RPMI8226 (cell line): ENCODE results near the gene TPRX1.
"Not testable (repeated sequence)": the region's sequence is repeated elsewhere in the genome, so short reads cannot be mapped to it uniquely, and the experiment has no call there.

ENCODE experiments used
- DNase-seq: peaks from one replicate; pipeline ENCODE4 v3.0.0-alpha.2; 2015

The TPRX1 gene, protein sequence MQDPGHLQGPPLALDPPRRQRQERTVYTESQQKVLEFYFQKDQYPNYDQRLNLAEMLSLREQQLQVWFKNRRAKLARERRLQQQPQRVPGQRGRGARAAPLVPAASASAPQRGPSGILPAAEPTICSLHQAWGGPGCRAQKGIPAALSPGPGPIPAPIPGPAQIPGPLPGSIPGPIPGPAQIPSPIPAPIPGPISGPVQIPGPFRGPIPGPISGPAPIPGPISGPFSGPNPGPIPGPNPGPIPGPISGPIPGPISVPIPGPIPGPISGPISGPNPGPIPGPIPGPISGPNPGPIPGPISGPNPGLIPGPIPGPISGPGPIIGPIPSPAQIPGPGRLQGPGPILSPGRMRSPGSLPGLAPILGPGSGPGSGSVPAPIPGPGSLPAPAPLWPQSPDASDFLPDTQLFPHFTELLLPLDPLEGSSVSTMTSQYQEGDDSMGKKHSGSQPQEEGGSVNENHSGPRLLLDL

DNA sequence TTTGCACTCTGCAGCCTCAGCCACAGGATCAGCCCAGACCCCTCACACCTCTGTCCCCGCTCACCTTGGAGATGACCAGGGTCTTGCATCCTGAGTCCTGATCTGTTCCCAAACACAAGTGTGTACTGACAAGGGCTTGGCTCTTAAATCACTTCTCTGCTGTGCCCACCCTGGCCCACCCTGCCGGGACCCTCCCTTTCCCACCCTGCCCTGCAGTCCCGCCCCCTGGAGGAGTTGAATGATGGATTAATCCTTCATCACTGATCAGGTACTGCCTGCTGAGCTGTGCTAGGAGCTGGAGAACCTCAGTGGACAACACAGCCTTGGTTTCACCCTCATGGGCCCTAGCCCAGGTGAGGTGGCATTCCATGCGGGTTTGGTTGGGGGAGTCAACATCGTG lies at the start of gene TPRX1:
TPRX1 (minus strand) TSS at position 101 of the 400 bp plus-strand sequence; CDS start at position 89, 12 bp downstream.
- not testable (repeated sequence) for DNase-seq

DNA sequence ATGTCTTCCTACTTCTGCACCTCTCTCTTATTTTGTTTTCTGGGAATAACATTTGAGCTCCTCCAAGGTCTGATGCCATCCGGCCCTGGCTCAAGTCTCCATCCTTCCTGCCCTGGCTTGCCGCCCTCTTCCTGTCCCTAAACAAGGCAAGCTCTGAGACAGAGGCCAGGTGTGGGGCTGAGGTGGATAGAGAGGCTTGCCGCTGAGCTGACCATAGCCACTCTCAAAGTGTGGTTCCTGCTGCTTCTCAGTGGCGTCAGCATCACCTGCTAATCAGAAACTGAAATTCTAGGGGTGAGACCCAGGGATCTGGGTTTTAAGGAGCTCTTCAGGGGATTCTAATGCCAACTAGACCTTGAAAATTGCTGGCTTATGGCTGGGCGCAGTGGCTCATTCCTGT lies 48.7 kb upstream of the TPRX1 start:
- DNase-seq: peak; percentile 29

DNA sequence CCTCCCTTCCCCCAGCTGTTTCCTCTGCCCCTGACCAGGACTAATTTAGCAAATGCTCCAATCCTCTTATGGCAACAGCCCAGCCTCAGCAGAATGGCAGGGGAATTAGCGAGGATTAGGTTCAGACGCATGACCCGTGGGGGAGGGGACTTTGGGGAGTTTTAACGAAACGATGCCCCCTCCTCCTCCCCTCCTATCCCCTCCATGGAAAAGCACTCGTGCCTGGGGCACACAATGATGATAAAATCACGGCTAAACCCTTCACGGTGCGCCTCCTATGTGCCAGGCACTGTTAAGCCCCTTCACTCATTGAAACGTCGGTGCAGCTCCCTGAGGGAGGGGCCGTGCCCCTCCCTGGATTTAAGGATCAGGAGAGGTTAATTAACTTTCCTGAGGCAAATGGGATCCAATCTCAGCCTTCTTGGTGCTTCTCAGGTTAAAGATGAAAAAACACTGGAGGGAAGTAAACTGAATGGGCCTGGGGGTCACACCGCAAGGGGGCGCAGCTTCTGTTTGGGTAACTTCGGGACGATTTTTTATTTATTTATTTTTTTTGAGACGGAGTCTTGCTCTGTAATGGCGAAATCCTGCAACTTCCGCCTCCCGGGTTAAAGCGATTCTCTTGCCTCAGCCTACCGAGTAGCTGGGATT lies 44.6 kb upstream of the TPRX1 start:
- DNase-seq: peak; percentile 36

DNA sequence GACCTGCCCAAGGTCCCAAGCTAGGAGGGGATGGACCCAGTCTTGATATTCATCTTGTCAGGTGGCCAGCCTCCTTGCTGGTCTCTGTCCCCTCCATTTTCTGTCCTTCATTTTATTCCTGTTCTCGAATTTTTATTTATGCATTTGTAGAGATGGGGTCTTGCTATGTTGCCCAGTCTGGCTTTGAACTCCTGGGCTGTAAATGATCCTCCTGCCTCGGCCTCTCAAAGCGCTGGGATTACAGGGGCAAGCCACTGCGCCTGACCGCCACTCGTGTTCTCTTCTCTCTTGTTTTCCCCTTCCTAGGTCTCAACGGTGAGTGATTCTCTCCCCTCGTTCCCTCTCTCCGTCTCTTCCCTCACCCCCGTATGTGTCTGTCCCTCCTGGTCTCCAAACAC lies 44.1 kb upstream of the TPRX1 start:
- DNase-seq: no peak

DNA sequence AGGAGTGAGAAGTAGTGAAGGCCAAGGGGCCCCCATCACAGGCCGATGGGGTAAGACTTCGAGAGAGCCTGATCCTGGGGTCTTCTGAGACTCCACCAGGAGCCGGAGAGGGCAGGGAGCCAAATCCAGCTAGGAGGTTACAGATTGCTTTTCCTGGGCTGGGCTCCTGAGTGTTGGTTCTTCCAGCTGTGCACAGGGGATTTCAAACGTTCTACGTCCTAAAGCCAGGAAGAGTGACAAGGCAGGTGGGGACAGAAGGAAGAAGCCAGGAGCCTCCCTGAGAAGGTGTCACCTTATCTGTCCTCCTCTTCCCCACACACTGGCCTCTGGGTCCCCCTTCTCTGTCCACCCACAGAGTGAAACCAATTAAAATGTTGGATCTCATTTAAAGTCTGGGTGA lies 38.6 kb upstream of the TPRX1 start:
- DNase-seq: no peak

DNA sequence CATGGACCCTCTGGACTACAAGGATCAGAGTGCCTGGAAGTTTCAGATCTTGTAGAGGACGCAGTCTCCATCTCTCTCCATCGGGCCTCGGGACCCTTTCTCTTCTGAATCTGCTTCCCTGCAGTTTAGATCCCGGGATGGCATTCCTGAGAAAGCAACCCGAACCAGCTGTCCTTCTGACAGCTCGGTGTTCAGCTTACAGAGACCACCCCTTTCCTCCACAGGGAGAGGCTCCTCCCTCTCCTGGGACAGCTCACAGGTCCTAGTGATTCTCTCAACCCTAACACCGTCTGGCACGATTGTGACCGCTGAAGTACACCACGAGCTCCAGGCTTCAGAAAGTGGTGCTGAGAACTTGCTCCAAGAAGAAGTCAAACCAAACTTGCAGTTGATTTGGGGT lies 35.6 kb upstream of the TPRX1 start:
- DNase-seq: no peak

DNA sequence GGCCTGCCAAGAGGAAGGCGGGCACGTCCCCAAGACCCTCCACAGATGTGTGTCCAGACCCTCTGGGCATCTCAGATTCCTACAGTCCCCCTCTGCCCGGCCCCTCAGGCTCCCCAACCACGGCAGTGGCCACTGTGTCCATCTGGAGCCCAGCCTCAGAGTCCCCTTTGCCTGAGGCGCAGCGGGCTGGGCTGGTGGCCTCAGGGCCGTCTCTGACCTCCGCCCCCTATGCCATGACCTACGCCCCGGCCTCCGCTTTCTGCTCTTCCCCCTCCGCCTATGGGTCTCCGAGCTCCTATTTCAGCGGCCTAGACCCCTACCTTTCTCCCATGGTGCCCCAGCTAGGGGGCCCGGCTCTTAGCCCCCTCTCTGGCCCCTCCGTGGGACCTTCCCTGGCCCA lies 35.1 kb upstream of the TPRX1 start:
- DNase-seq: no peak

DNA sequence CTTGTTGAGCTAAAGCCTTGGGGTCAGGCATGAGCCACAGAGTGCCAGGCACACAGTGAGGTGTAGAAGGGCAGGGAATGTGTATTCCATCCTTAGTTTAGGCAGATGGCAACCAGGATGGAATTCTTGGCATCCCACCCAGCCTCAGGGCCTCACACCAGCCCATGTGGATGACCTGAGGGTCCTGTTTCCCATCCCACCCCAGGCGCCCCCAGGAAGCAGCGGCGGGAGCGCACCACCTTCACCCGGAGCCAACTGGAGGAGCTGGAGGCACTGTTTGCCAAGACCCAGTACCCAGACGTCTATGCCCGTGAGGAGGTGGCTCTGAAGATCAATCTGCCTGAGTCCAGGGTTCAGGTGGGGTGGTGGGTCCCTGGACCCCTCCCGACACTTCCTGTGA lies 31.7 kb upstream of the TPRX1 start:
- no peak for DNase-seq

DNA sequence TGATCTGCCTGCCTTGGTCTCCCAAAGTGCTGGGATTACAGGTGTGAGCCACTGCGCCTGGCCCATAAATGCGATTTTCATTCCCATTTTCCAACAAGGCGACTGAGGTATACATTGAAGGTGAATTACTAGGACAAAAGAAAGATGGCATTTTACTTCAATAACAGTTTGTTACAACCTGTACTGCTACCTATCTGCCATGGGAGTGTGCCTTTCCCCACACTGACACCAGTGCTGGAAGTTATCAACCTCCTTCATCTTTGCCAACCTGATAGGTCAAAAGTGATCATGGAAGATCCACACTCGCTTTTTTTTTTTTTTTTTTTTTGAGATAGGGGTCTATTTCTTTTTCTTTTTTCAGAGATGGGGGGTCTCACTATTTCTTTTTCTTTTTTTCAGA lies 28.4 kb upstream of the TPRX1 start:
- DNase-seq: no peak

DNA sequence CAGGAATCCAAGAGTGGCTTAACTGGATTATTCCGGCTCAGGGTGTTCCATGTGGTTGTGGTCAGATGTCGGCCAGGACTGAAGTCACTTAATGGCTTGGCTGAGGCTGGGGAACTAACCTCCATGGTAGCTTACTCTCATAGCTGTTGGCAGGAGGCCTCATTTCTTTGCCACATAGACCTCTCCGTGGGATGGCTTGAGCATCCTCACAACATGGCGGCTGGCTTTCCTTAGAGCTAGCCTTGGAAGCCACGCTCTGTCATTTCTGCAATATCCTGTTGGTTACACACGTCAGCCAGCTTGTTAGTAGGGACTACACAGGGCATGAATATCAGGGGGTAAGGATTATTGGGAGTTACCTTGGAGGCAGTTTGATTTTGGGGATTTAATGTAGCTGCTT lies 22.4 kb upstream of the TPRX1 start:
- DNase-seq: no peak

DNA sequence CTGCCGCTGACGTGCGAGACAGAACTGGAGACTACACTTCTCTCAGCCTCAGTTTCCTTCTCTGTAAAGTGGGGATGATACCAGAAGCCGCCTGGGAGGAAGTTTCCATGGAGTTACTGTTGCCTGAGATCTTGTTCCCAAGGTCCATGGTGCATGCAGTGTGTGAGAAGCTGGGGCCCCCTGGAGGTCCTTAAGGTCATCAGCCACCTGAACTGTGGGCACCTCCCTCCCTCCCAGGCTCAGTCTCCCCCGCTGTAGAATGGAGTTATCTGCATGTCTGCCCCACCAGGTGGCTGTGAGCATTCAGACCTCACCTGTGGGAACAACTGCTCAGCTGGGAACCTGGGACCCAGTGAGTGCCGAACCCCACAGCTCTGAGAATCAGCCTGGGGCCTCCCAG lies 20.0 kb upstream of the TPRX1 start:
- DNase-seq: no peak

DNA sequence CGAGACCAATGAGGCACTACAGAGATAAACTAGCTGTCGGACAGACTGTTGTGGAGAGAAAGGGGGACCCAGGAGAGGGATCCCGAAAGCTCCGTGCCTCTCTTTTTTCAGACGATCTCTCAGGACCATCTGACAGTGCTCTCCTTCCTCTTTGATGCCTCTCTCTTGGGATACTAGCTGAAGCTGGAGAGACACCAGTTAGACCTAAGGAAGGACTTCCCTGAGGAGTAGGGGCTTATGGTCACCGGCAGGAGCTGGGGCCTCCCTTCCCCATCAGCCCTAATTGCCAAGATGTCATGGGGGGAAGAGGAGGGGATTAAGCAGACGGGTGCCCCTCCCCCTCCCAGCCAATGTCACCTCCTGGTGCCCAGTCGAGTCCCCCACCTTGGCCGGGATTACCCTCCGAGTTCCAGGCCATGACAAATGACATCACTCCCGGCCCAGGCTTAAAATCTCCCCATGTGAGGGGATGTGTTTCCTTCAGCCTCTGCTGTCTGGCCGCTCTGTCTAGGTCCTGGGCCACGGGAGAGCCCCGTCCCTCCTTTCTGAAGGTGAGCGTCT lies 17.2 kb upstream of the TPRX1 start, which contains the start of gene CRX:
CRX (plus strand) TSS at position 478 of the 561 bp plus-strand sequence. CDS start 12,507 bp downstream, outside the sequence.
- DNase-seq: no peak

DNA sequence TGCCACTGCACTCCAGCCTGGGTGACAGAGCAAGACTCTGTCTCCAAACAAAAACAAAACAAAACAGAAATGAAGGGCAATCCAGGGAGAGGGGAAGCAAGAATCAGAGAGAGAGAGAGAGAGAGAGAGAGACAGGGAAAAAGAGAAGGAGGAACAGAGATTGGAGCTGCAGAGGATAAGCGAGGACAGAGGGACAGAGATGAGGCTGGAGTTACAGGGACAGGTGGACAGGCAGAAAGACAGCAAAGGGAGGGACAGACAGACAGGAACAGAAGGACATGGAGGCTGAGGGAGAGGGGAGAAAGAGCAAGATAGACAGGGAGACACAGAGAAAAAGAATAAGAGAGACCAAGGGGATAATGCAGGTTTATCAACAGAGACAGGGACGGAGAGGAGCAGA lies 16.1 kb upstream of the TPRX1 start:
- no peak for DNase-seq

DNA sequence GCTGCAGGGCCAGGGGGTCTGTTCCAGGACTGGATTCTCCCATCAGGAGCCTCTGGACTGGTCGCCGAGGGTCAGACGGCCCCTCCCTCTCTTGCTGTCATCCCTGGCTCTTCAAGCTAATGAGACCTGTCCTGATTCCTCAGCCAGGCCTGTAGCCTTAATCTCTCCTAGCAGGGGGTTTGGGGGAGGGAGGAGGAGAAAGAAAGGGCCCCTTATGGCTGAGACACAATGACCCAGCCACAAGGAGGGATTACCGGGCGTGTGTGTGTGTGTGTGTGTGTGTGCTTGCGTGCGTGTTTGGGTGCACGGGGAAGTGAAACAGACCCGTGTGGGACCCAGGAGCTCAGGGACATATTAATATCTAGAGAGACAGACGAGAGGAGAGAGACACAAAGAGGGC lies 15.5 kb upstream of the TPRX1 start:
- no peak for DNase-seq

DNA sequence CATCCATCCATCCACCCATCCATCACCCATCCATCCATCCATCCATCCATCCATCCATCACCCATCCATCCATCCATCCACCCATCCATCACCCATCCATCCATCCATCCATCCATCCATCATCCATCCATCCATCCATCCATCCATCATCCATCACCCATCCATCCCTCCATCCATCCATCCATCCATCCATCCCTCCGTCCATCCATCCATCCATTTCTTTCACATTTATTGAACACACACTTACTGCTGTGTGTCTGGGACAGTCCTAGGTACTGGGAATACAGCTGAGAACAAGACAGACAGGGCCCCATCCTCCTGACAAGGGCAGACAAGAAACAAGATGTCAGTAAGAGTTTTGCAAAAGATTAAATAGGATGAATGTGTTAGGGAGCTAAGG lies 13.9 kb upstream of the TPRX1 start:
- DNase-seq: not testable (repeated sequence)

DNA sequence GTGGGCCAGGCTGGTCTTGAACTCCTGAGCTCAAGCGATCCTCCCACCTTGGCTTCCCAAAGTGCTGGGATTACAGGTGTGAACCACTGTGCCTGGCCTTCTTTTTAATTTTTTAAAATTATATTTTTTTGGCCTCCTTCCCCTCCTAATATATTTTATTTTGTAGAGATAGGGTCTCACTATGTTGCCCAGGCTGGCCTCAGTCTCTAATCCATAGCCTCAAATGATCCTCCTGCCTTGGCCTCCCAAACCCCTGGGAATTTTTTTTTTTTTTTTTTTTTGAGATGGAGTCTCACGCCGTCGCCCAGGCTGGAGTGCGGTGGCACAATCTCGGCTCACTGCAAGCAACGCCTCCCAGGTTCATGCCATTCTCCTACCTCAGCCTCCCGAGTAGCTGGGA lies 11.9 kb upstream of the TPRX1 start:
- DNase-seq: not testable (repeated sequence)

DNA sequence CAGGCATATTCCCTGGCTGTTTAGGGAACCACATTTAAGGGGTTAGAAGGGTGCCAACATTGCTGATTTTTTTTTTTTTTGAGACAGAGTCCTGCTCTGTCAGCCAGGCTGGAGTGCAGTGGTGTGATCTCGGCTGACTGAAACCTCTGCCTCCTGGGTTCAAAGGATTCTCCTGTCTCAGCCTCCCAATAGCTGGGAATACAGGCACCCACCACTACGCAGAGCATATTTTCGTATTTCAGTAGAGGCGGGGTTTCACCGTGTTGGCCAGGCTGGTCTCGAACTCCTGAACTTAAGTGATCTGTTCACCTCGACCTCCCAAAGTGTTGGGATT lies 9.6 kb upstream of the TPRX1 start:
- no peak for DNase-seq

DNA sequence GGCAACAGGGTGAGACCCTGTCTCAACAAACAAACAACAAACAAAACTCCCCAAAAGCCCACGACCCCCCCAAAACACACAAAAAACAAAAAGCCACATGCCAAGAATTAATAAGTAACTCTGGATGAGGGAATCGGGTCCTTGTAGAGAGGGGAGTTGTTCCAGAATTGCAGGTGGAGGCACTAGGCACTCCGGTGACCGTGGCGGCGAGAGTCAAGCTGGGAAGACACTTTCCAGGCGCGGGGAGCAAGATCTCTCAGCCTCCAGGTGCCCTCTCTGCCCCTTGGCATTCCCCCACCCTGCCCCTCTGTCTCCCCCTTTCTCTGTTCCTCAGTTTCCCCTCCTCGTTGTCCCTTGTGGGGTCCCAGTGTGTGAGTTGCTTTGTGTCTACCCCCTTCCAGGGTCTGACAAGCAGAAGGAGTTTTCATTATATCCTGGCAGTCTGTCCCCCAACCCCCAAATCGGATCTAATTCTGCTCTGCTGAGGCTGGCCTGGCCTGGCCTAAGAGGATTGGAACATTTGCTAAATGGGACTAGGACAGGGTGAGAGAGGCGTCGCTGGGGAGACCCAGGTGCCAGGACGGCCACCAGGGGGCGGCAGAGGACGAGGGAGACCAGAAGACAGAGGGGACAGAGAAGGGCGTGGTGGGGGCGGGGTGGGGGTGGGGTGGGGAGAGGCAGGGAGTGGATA lies 9.1 kb upstream of the TPRX1 start:
- peak; percentile 71 for DNase-seq

DNA sequence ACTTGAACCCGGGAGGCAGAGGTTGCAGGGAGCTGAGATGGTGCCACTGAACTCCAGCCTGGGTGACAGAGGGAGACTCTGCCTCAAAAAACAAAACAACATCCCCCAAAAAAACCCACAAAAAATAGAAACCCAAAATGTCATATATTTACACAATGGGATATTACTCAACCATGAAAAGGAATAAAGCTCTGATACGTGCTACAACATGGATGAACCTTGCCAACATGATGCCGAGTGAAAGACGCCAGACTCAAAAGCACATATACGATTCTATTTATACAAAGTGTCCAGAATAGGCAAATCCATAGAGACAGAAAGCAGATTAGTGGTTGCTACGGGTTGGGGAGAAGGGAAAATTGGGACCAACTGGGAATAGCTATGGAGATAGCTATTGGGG lies 2.1 kb upstream of the TPRX1 start:
- no peak for DNase-seq

DNA sequence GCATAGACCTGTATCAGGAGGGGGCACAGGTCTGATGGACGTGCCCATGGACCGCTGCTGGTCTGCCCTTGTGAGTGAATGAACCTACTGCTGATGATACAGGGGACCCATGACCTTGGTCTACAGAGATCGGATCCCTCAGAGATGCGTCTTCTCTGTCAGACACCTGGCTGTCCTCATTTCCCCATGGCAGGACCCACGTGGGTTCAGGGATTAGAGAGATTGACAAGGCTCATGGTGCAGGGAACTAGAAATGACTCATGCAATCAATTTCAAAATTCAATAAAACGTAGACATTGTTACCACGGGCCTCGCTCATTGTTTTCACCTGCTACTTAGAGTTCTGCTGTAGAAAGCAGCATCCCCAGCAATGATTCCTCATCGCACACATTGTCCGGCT lies 962 bp upstream of the TPRX1 start:
- no peak for DNase-seq

DNA sequence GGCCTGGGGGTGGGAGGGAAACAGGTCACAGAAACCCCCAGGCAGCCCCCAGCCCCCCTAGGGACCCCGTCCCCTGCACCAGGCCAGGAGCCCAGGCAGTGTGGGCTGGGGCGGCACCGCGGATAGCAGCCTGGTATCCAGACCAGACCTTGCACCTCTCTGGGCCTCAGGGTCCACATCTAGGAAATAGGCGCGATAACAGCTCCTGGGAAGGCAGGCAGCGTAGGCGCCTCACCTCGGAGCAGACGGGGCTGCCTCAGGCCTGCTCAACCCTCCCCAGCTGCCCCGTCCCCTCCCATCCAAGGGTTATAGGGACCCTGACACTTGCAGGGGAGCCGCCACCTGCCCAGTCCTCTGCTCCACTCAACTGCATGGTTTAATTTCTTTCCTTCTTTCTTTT lies 680 bp downstream of the TPRX1 start:
- DNase-seq: not testable (repeated sequence)

DNA sequence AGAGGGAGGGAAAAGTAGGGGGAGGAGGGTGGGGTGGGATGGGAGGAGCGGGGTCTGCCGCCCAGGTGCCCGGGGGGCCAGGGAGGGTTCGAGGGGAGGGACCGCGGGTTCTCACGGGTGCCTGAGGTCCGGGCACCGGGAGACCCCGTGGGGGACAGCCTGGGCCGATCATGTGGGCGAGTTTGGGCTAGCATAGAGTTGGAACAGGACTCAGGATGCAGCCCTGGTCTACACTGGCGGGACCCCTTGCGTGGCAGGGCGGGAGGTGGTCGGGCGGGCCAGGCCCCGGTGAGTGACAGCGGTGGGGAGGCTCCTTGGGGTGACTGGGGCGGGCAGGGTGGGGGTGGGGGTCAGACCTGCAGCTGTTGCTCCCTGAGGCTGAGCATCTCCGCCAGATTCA lies 1.2 kb downstream of the TPRX1 start:
- not testable (repeated sequence) for DNase-seq

DNA sequence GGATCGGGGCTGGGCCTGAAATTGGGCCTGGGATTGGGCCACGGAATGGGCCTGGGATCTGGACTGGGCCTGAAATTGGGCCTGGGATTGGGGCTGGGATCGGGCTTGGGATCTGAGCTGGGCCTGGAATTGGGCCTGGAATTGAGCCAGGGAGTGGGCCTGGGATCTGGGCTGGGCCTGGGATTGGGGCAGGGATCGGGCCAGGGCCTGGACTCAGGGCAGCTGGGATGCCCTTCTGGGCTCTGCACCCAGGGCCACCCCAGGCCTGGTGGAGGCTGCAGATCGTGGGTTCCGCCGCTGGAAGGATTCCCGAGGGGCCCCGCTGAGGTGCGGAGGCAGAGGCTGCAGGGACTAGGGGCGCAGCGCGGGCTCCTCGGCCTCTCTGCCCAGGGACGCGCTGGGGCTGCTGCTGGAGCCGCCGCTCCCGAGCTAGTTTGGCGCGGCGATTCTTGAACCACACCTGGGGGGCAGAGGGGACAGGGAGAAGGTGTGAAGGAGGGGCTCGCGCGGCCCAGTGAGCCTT lies 1.8 kb downstream of the TPRX1 start:
- DNase-seq: no peak
